GM12872 (cell line): Measurements from ENCODE around the gene PHLDB2.

Experiments used
- TF ChIP-seq, protein P1 (sequence below): IDR thresholded peaks from 3 replicates; pipeline ENCODE4 v1.5.1; 2011; ENCODE audit warnings: low read depth, mild to moderate bottlenecking, low read length, moderate library complexity; ENCODE audit not compliant: insufficient read depth

The PHLDB2 gene

DNA sequence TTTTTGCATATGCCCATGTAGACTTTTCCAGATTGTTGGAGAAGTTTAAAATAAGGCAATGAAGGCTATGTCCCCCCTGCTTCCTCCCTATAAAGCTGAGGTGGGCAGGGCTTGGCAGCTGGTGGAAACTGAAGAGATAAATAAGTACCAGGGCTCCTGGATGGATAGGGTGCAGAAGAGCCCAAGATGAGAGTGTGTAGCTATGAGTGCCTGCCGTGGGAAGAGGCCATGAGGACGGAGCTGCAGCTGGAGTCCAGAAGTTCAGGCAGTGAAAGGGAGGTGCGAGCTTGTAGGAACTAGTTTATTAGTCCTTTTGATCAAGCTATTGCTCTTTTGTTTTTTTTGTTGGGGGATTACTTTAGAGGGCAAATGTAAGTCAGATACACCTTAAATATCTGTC is 52.4 kb downstream of the PHLDB2 start:
- TF ChIP-seq, protein P1, sequence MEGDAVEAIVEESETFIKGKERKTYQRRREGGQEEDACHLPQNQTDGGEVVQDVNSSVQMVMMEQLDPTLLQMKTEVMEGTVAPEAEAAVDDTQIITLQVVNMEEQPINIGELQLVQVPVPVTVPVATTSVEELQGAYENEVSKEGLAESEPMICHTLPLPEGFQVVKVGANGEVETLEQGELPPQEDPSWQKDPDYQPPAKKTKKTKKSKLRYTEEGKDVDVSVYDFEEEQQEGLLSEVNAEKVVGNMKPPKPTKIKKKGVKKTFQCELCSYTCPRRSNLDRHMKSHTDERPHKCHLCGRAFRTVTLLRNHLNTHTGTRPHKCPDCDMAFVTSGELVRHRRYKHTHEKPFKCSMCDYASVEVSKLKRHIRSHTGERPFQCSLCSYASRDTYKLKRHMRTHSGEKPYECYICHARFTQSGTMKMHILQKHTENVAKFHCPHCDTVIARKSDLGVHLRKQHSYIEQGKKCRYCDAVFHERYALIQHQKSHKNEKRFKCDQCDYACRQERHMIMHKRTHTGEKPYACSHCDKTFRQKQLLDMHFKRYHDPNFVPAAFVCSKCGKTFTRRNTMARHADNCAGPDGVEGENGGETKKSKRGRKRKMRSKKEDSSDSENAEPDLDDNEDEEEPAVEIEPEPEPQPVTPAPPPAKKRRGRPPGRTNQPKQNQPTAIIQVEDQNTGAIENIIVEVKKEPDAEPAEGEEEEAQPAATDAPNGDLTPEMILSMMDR: no peak

DNA sequence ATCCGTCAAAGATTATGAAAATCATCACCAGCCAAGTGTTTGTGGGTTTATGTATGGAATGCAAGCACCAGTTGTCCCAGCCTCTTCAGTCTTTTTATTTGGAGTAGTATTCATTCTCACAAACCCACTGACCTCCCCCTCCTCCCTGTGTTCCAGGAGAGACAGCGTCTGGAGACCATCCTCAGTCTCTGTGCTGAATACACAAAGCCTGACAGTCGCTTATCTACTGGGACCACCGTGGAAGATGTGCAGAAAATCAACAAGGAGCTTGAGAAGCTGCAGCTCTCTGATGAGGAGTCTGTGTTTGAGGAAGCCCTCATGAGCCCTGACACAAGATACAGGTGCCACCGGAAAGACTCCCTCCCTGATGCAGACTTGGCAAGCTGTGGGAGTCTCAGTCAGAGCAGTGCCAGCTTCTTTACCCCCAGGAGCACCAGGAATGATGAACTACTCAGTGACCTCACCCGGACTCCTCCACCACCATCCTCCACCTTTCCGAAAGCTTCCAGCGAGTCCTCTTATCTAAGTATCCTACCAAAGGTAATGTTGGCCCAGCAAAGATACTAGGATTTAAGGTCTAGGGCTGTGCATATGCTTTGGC is 54.2 kb downstream of the PHLDB2 start:
- TF ChIP-seq, protein P1: no peak

DNA sequence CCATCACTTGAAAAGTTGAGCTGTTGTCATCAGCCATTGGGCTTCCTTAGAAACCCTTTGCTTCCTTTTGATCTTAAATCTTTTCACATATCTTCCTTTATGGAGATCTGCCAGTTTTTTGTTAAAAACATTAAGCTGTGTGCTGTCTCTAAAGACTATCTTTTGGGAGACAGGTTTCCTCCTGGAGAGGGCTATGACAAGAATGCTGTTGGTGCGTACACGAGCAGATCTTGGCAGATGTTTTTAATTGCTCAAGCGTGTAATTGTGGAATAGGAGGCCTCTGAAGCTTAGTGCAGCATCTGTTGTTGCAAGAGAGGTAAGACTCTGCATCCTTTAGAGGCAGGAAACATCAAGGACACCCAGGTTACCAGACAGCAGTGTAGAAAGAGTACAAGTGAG is 56.8 kb downstream of the PHLDB2 start:
- TF ChIP-seq, protein P1: no peak

DNA sequence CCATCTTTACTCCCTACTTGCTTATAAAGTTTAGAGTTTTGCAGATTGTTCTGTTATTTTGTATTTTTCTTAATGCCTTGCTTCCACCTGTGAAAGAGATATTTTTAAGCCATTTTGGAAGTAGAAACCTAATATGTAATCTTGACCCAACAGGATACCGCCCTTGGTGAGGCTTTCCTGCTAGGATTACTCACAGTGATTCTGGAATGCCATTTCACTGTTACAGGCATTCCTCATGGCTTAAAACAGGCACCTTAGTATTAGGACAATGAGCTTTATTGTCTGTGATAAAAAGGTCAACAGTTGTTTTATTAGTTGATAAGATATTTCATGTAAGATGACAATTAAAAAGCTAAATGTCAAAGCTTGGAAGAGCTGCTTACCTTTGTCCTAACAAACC is 58.2 kb downstream of the PHLDB2 start:
- TF ChIP-seq, protein P1: no peak

DNA sequence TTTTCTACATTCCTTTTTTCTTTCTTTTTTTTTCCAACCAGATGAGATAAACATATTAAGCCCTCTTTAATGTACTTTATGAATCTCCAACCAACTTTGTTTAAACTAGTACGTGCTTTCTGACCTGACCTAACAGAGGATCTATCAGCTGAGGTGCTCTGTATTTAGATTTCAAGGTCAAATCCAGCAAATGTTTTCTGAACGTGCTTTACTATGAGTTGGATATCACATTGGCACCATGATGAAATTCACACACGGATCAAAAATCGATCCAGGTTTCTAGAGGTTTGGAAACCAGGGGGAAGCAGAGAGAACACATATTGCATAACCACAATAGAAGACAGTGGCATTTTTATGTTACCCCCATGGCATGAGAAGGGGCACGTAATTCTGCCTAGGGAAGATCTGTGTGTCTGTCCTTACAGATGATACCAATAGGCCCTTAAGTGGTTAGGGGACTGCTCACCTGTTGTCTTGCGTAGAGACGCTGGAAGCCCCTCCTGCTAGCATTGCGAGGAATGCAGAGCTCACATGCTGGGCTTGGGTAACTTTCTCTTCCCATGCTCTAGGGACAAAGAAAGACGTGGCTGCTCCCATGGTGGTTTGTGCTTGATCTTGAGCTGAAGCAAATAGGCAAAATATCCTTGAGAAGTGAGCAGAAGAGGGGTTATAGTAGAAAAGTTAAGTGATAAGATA is 60.5 kb downstream of the PHLDB2 start:
- TF ChIP-seq, protein P1: no peak

DNA sequence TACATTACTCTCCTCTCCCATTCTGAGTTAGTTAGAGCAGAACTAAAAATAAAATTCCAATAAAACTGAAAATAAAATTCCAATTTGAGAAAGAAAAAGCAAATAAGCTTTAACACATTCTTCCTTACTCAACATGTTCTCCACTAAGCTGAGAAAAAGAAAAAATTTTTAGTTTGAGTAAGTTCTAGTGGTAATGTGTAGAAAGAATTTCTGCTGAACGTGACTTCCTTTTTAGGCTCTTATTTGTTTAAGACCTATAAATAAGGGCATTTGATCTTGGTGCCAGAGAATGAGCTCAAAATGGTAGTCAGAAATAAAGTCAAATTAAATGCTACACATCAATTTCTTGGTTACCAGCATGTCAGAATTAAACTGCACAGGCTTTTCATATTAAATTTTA is 62.1 kb downstream of the PHLDB2 start:
- TF ChIP-seq, protein P1: no peak

DNA sequence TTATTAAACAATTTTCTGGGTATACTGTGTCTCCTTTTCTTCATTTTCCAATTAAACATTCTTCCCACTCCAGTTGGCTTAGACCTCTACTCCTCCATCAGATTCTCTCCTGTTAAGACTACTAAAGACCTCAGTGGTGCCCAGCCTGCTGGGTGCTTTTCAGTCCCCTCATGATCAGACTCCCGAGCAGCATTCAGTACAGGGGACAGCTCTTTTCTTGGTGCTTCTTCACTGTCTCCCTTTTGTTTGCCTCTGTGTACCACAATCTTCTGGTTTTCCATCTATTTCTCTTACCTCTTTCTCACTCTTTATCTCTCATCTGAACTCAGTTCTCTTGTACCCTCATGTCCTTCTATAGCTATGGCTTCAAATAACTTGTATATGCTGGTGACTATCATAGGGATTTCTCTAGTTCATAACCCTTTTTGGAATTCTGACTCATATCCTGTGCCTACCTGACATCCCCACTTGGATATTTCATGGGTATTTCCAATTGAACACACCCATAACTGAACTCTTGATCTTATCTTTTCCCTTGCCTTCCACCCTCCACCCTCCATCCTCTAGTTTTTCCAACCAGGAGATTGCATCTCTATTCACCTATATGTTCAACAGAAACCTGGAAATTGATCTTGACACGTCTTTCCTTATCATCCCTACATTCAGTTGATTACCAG is 64.2 kb downstream of the PHLDB2 start:
- TF ChIP-seq, protein P1: no peak
